Adrenal gland (tissue), 12 donors: Measurements from ENCODE around the gene SLIT3. TPM values are rescaled to one million over a fixed set of nuclear protein-coding genes. Genes with fewer than 3 reads are reported as not detected.

Experiments used
- DNase-seq, 7 donors: peaks; one replicate each; pipeline ENCODE4 v3.0.0-alpha.2; 2019 to 2020
- H3K27ac ChIP-seq, 5 donors: fragments of 200-600 bp; sonication (generic) in 4 of 5; 1 replicate in 3 of 5; 2 replicates in 2 of 5; pipeline versions ENCODE4 v1.5.1 to v1.8.0; 2016 to 2020; ENCODE audit warnings: mild to moderate bottlenecking in 1 of 5
- H3K27me3 ChIP-seq: fragments of 200-600 bp; 2 replicates; pipeline ENCODE4 v1.8.0; 2021
- H3K36me3 ChIP-seq, 2 donors: fragments of 200-600 bp; replicated peaks in 1 of 2; 1 replicate in 1 of 2; 2 replicates in 1 of 2; pipeline versions ENCODE4 v1.5.1 to v1.8.0; 2018 to 2022
- H3K4me1 ChIP-seq, 2 donors: fragments of 200-600 bp; replicated peaks in 1 of 2; 1 replicate in 1 of 2; 2 replicates in 1 of 2; pipeline versions ENCODE4 v1.5.1 to v1.8.0; 2018 to 2021
- H3K4me3 ChIP-seq, 4 donors: fragments of 200-600 bp; sonication (generic) in 3 of 4; one replicate each; pipeline ENCODE4 v1.5.1; 2016 to 2018
- H3K9me3 ChIP-seq, 3 donors: fragments of 200-600 bp; sonication (generic) in 1 of 3; replicated peaks in 1 of 3; 1 replicate in 2 of 3; 2 replicates in 1 of 3; pipeline versions ENCODE4 v1.5.1 to v1.8.0; 2016 to 2021
- CTCF ChIP-seq, 6 experiments: fragments of 450-650 bp in 4 of 6; fragments of 200-600 bp in 2 of 6; sonication (generic) in 1 of 6; IDR thresholded peaks; 1 replicate in 5 of 6; 2 replicates in 1 of 6; pipeline versions ENCODE4 v1.5.1 to v1.8.0; 2016 to 2021; ENCODE audit warnings: antibody characterized with exemption in 6 of 6, mild to moderate bottlenecking in 2 of 6, moderate library complexity in 1 of 6
- POLR2A ChIP-seq, 2 donors: fragments of 450-650 bp; IDR thresholded peaks; one replicate each; pipeline ENCODE4 v1.6.1; 2017; ENCODE audit warnings: antibody characterized with exemption in 2 of 2, mild to moderate bottlenecking in 2 of 2, moderate library complexity in 1 of 2
- WGBS, 4 donors: extraction: QIAGEN DNeasy Blood & Tissue Kit in 2 of 4; methylation state at CpG; one replicate each; pipeline versions ENCODE4 v1.1.5 to v1.1.7; 2013 to 2017; 5-methylcytosine and 5-hydroxymethylcytosine counted together
- intact Hi-C, 2 donors: fragments of 100-400 bp; cut with DNase I; formaldehyde crosslinking; loops; one replicate each; pipeline versions ENCODE4 v1.14.1 to v1.15.0; 2022 to 2023
- polyA plus RNA-seq, 3 donors: library from polyadenylated mRNA; stranded (reverse); fragments of 200-250 nt in 2 of 3; fragments of 350-450 nt in 1 of 3; fragmentation: Illumina TruSeq in 1 of 3; extraction: RNeasy Lipid Tissue Mini Kit (QIAGEN cat#74804) in 1 of 3; gene quantifications; one replicate each; pipeline ENCODE4 v1.2.3, GENCODE V29; 2013 to 2014
- total RNA-seq, 9 donors: library from RNA; depleted of rRNA in 4 of 9; stranded (reverse); fragments of >200 nt in 4 of 9; fragments of 120-200 nt in 1 of 9; fragmentation: NEBNext Ultra II Directional in 1 of 9; extraction: Animal tissue kit (Norgen Biotek cat#: 25700) in 1 of 9; gene quantifications; one replicate each; pipeline versions ENCODE4 v1.1.0 to v1.2.4, GENCODE V29; 2013 to 2023
- donor health status: healthy with polysubstance abuse.
- donor health status: Bipolar disorder and iron deficiency.
- donor health status: DM: yes; HTN: yes; CAD: no.
- donor health status: DM: no; HTN: no; CAD: no.
- donor health status: DM: no; HTN: no; CAD: no.
- donor health status: DM: yes; HTN: yes; CAD: no.

The SLIT3 gene
- total and polyA plus RNA-seq, 12 donors: 10.0 to 94.1 (median 32.8) TPM

- H3K4me3 ChIP-seq: no peak overlapping the region
- peaks cover 0 to 5% of the 10 kb centered on the region in 2 donors for H3K4me1 ChIP-seq
- 80 to 91% (median 89%) methylated on average over 2 of the region's 2 CpGs for WGBS, 4 donors
- no peak for TF ChIP-seq CTCF (IDR thresholded peaks at IDR 0.05)
- TF ChIP-seq POLR2A (IDR thresholded peaks at IDR 0.05): no peak
- H3K27ac ChIP-seq: no peak overlapping the region
- DNase-seq: no peak
- H3K36me3 ChIP-seq: no peaks in the 10 kb centered on the region
- H3K9me3 ChIP-seq: no peaks in the 10 kb centered on the region
- H3K27me3 ChIP-seq: no peaks in the 10 kb centered on the region
- intact Hi-C loops: no loop called here
Observed at GRCh38 chr5:168777651-168778050, 523.3 kb downstream of the SLIT3 start.

GRCh38 chr5:168776070-168776469 lies 524.9 kb downstream of the SLIT3 start:
- Histone ChIP-seq H3K27ac (no peak overlapping the region), H3K4me1 (peaks cover 0 to 8% of the 10 kb centered on the region in 2 donors), H3K27me3 (no peaks in the 10 kb centered on the region), H3K4me3 (no peak overlapping the region), H3K36me3 (no peaks in the 10 kb centered on the region), H3K9me3 (no peaks in the 10 kb centered on the region)
- 40 to 64% (median 49%) methylated on average over 9 of the region's 9 CpGs for WGBS, 4 donors
- peak in 4 of 7 donors; percentile 18 to 66 (median 40) for DNase-seq
- TF ChIP-seq POLR2A (IDR thresholded peaks at IDR 0.05) (no peak), CTCF (IDR thresholded peaks at IDR 0.05) (no peak)
- intact Hi-C loops: no loop called here

GRCh38 chr5:168773226-168773625 lies 527.7 kb downstream of the SLIT3 start:
- WGBS, 4 donors: 86 to 91% (median 89%) methylated on average over 8 to 9 of the region's 9 CpGs
- H3K9me3 ChIP-seq: no peaks in the 10 kb centered on the region
- no peaks in the 10 kb centered on the region for H3K27me3 ChIP-seq
- H3K36me3 ChIP-seq: no peaks in the 10 kb centered on the region
- TF ChIP-seq CTCF (IDR thresholded peaks at IDR 0.05): no peak
- no peak for TF ChIP-seq POLR2A (IDR thresholded peaks at IDR 0.05)
- no peak overlapping the region for H3K27ac ChIP-seq
- no peak overlapping the region for H3K4me3 ChIP-seq
- intact Hi-C loops: no loop called here
- no peak for DNase-seq
- H3K4me1 ChIP-seq: peaks cover 0 to 8% of the 10 kb centered on the region in 2 donors

- intact Hi-C loops: no loop called here
- H3K27me3 ChIP-seq: no peaks in the 10 kb centered on the region
- no peaks in the 10 kb centered on the region for H3K36me3 ChIP-seq
- DNase-seq: peak in 1 of 7 donors; percentile 90
- H3K27ac ChIP-seq: no peak overlapping the region
- H3K4me3 ChIP-seq: no peak overlapping the region
- WGBS, 4 donors: 85 to 92% (median 87%) methylated on average over 14 to 22 of the region's 22 CpGs
- H3K4me1 ChIP-seq: peaks cover 0 to 8% of the 10 kb centered on the region in 2 donors
- TF ChIP-seq CTCF (IDR thresholded peaks at IDR 0.05): no peak
- no peak for TF ChIP-seq POLR2A (IDR thresholded peaks at IDR 0.05)
- no peaks in the 10 kb centered on the region for H3K9me3 ChIP-seq
Observed at GRCh38 chr5:168772316-168772961, 528.5 kb downstream of the SLIT3 start.
